D721Med (cell line): ENCODE results near the gene GYPC.

ENCODE experiments used
- DNase-seq: peaks from one replicate; pipeline ENCODE4 v3.0.0; 2011; ENCODE audit warnings: low spot score; ENCODE audit not compliant: insufficient read length
- FAIRE-seq: peaks from 2 replicates; lab custom pipeline; 2011; peaks lifted over from hg19 to GRCh38; lab: Jason Lieb, UNC
- TF ChIP-seq, protein P1 (sequence below): IDR thresholded peaks from 2 replicates; pipeline ENCODE4 v1.5.1; 2012; ENCODE audit warnings: mild to moderate bottlenecking, control low read depth; ENCODE audit not compliant: insufficient read depth; ENCODE audit errors: missing control alignments

GYPC gene

GRCh38 chr2:126662621-126663020, 6.7 kb downstream of the GYPC start:
- TF ChIP-seq, protein P1, sequence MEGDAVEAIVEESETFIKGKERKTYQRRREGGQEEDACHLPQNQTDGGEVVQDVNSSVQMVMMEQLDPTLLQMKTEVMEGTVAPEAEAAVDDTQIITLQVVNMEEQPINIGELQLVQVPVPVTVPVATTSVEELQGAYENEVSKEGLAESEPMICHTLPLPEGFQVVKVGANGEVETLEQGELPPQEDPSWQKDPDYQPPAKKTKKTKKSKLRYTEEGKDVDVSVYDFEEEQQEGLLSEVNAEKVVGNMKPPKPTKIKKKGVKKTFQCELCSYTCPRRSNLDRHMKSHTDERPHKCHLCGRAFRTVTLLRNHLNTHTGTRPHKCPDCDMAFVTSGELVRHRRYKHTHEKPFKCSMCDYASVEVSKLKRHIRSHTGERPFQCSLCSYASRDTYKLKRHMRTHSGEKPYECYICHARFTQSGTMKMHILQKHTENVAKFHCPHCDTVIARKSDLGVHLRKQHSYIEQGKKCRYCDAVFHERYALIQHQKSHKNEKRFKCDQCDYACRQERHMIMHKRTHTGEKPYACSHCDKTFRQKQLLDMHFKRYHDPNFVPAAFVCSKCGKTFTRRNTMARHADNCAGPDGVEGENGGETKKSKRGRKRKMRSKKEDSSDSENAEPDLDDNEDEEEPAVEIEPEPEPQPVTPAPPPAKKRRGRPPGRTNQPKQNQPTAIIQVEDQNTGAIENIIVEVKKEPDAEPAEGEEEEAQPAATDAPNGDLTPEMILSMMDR: no peak
- FAIRE-seq (no peak), DNase-seq (no peak)

GRCh38 chr2:126663184-126663963, 7.4 kb downstream of the GYPC start:
- FAIRE-seq (no peak), DNase-seq (no peak)
- TF ChIP-seq, protein P1: no peak

DNA sequence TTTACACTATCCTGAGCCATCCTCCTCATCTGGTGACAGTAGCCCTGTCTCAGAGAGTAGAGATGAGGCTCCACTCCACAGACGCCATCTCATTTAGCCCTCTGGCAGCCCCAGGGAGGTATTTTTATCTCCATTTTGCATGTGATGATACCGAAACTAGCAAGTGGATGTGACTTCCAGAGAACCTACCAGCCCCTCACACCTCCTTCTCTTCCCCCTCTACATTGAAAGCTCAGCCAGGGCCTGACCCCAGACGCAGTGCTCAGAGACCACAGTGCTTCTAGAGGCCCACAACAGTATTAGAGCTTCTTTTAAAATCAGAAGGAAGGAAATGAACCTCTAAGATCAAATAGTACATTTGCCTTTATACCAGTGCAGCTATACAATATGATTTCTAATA, 8.3 kb downstream of the GYPC start:
- FAIRE-seq: no peak
- DNase-seq: no peak
- TF ChIP-seq, protein P1: no peak

GRCh38 chr2:126664639-126665038, 8.7 kb downstream of the GYPC start:
- DNase-seq: no peak
- TF ChIP-seq, protein P1: no peak
- no peak for FAIRE-seq

DNA sequence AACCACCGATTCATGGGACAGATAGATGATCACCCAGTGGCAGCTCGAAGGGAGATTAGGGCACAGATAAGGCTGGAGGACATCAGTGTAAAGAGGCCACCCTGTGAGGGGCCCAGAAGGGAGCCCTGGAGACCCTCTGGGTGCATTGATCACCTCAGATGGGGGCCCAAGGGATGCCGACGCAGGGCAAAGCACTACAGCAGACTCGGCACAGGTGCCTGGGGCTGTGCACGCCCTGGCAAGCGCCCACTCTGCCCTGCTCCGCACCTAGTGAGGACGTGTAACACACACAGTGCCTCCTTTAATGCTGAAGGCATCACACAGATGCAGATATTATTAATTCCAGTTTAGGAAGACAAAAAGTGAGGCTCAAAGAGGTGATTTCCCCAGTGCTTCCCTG, 9.5 kb downstream of the GYPC start:
- FAIRE-seq (no peak), DNase-seq (no peak)
- TF ChIP-seq, protein P1: no peak

- DNase-seq (no peak), FAIRE-seq (no peak)
- TF ChIP-seq, protein P1: no peak
Measured at GRCh38 chr2:126668254-126668653, 12.3 kb downstream of the GYPC start.

DNA sequence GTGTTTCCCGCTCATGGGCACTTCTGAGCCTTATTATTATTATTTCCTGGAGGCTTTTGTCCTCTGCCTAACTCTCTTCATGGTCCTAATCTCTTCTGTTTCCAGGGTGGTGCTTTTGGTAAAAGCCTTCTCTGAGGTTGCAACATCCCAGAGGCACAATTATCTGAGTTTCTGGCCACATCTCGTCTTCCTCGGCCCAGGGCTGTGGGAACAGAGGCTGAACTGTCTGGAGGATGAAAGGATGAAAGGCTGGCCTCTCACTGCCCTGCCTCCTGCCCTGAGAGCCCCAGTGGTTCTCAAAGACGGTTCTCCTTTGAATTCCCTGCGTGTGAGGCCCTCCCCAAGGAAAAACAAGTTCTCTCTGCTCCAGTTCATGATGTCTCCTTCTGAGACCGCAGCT, 13.8 kb downstream of the GYPC start:
- FAIRE-seq: no peak
- no peak for DNase-seq
- TF ChIP-seq, protein P1: no peak
